Activated gamma-delta T cell treated with Interleukin-2 at 50 U/mL for 16 hours (primary cell): ENCODE data around the gene EN1.

Experiments used
- DNase-seq: peaks from one replicate; pipeline ENCODE4 v3.0.0-alpha.2; 2020

The EN1 gene

GRCh38 chr2:118816669-118817068, 30.8 kb downstream of the EN1 start:
- DNase-seq: no peak

GRCh38 chr2:118815731-118816130, 31.7 kb downstream of the EN1 start:
- no peak for DNase-seq

- no peak for DNase-seq
Observed at GRCh38 chr2:118815314-118815713, 32.1 kb downstream of the EN1 start.

- DNase-seq: no peak
Observed at GRCh38 chr2:118814368-118814767, 33.1 kb downstream of the EN1 start.

- no peak for DNase-seq
Observed at GRCh38 chr2:118813601-118814339, 33.7 kb downstream of the EN1 start.

- no peak for DNase-seq
Observed at GRCh38 chr2:118813111-118813510, 34.3 kb downstream of the EN1 start.

GRCh38 chr2:118812552-118812951, 34.9 kb downstream of the EN1 start:
- no peak for DNase-seq

DNA sequence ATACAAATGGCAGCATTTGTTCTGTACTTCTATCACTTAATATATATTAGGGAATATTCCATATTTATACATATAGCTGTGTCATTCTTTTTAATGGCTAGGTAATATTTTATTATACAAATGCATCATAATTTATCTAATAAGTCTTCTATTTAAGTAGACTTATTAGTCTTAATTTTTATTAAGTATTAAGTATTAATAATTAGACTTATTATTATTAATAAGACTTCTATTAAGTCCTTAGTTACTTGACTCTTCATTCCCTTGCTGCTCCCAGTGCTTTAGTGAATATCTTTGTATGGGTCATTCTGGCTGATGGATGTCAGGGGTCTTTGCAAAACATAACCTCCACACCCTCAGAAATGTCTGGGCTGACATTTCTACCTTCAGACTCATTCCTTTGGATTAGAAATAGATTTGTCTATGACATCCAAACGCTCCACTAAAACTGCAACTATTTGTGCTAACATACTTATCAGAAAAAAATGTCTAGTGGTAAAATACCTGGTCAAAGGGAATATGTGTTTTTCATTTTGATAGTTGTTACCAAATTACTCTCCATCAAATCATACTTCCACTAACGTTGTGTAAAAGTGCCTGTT, 35.8 kb downstream of the EN1 start:
- no peak for DNase-seq

DNA sequence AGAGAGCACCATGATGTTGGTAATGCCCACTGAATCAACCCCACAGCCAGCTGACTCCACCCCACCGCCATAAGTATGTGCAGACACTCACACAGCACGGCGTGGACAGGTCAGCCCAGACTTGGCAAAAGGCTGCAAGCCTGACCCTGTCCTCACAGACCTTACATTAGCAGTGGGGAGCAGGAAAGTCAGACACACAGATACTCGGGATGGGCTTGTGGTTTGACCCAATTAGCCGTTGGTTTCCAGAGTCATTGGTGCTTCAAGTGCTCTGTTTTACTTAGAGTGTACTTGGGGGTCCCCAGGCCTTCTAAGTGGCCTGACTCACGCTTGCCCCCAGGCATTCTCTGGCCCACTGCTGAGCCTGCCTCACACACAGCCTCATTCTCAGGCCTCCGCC, 36.7 kb downstream of the EN1 start:
- DNase-seq: no peak

GRCh38 chr2:118808429-118808809, 39.0 kb downstream of the EN1 start:
- no peak for DNase-seq

GRCh38 chr2:118807668-118808428, 39.6 kb downstream of the EN1 start:
- DNase-seq: no peak

- DNase-seq: no peak
Observed at GRCh38 chr2:118806797-118807667, 40.4 kb downstream of the EN1 start.

GRCh38 chr2:118805064-118805690, 42.3 kb downstream of the EN1 start:
- DNase-seq: no peak

- no peak for DNase-seq
Observed at GRCh38 chr2:118803012-118803411, 44.4 kb downstream of the EN1 start.

DNA sequence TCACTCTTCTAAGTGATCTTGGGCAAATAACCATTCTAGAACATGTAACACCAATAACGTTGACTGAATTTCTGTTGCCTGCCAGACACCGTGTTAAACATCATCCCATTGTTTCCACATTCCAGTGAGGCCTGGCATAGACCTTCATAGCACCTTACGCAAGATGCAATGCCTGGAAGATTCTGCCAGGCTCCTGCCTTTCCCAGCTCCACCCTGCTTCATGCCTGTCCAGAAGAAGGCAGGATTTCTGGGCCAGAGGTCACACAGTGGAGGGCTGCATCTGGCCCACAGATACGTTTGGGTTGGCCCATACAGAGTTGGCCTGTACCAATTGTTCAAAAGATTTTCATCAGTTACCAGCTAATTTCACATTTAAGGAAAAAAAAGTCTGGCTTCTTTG, 46.3 kb downstream of the EN1 start:
- no peak for DNase-seq

GRCh38 chr2:118800736-118801135, 46.7 kb downstream of the EN1 start:
- no peak for DNase-seq

GRCh38 chr2:118794546-118794945, 52.9 kb downstream of the EN1 start:
- DNase-seq: no peak
